ENCODE data around the gene PGP. TPM values are rescaled to one million over a fixed set of nuclear protein-coding genes. Genes with fewer than 3 reads are reported as not detected.

Gene PGP
- total and polyA plus RNA-seq, 3 experiments from 2014 or later: 14.7 to 30.9 (median 27.3) TPM

- H3K36me3 ChIP-seq (ENCODE audit: insufficient read depth, low read length): no peaks in the 10 kb centered on the region
- Mint-ChIP-seq H3K27me3 (no peaks in the 10 kb centered on the region), H3K27ac (peak within 1 kb of the TSS; percentile 71 to 96 (median 80)), H3K4me1 (peaks cover 9 to 32% (median 17%) of the 10 kb centered on the region in 3 donors), H3K4me3 (peak within 1 kb of the TSS; percentile 84 to 94 (median 87)), H3K9me3 (no peaks in the 10 kb centered on the region), H3K36me3 (peaks cover 0 to 12% (median 0%) of the 10 kb centered on the region in 3 donors)
- no peaks in the 10 kb centered on the region for H3K27me3 ChIP-seq (ENCODE audit: insufficient read depth, low read length, poor library complexity, severe bottlenecking)
- CTCF ChIA-PET: no interaction called here
- DNase-seq: peak; percentile 97 to 99 (median 99)
- POLR2A ChIA-PET: interaction anchor here (1.9 kb wide), 1 partner anchor 9 kb away, joined by 12 read pairs; the partner anchor contains the start of gene PGP
- peak within 1 kb of the TSS; percentile 87 for H3K4me3 ChIP-seq (ENCODE audit: low read length)
- peaks cover 11% of the 10 kb centered on the region for H3K4me1 ChIP-seq (ENCODE audit: insufficient read depth, low read length)
- no peaks in the 10 kb centered on the region for H3K9me3 ChIP-seq (ENCODE audit: low read length)
- H3K27ac ChIP-seq (ENCODE audit: low read depth, low read length): peak within 1 kb of the TSS; percentile 82
These were observed 8.7 kb upstream of the PGP start, which contains the start of gene E4F1 for GRCh38 chr16:2223221-2223941. Gene E4F1 (plus strand): TSS chr16:2223591. CDS start chr16:2223614, 23 bp downstream.

GRCh38 chr16:2216330-2216729, 1.7 kb upstream of the PGP start:
- DNase-seq: no peak
- H3K4me3 Mint-ChIP-seq: peak overlapping the region in 6 of 7 donors; percentile 39 to 95 (median 58)
- no peaks in the 10 kb centered on the region for H3K27me3 Mint-ChIP-seq
- peaks cover 16 to 26% (median 17%) of the 10 kb centered on the region in 3 donors for H3K4me1 Mint-ChIP-seq
- ChIA-PET CTCF (no interaction called here), POLR2A (interaction anchor here (0.6 kb wide), 1 partner anchor 33 kb away, joined by 4 read pairs; no protein-coding TSS in a partner anchor)
- peak overlapping the region in 2 of 8 donors; percentile 33 to 38 for H3K27ac Mint-ChIP-seq
- peak overlapping the region; percentile 89 for H3K27ac ChIP-seq (ENCODE audit: low read depth, low read length)
- H3K9me3 ChIP-seq (ENCODE audit: low read length): no peaks in the 10 kb centered on the region
- no peaks in the 10 kb centered on the region for H3K36me3 ChIP-seq (ENCODE audit: insufficient read depth, low read length)
- H3K36me3 Mint-ChIP-seq: peaks cover 0 to 16% (median 0%) of the 10 kb centered on the region in 3 donors
- H3K9me3 Mint-ChIP-seq: no peaks in the 10 kb centered on the region
- peaks cover 15% of the 10 kb centered on the region for H3K4me1 ChIP-seq (ENCODE audit: insufficient read depth, low read length)
- H3K27me3 ChIP-seq (ENCODE audit: insufficient read depth, low read length, poor library complexity, severe bottlenecking): no peaks in the 10 kb centered on the region
- no peak overlapping the region for H3K4me3 ChIP-seq (ENCODE audit: low read length)

- Histone ChIP-seq H3K36me3 (ENCODE audit: insufficient read depth, low read length) (no peaks in the 10 kb centered on the region), H3K4me1 (ENCODE audit: insufficient read depth, low read length) (peaks cover 15% of the 10 kb centered on the region), H3K27me3 (ENCODE audit: insufficient read depth, low read length, poor library complexity, severe bottlenecking) (no peaks in the 10 kb centered on the region), H3K27ac (ENCODE audit: low read depth, low read length) (peak overlapping the region; percentile 51), H3K4me3 (ENCODE audit: low read length) (peak overlapping the region; percentile 49), H3K9me3 (ENCODE audit: low read length) (no peaks in the 10 kb centered on the region)
- H3K27ac Mint-ChIP-seq: peak overlapping the region in 5 of 8 donors; percentile 19 to 95 (median 60)
- H3K36me3 Mint-ChIP-seq: peaks cover 0 to 21% (median 0%) of the 10 kb centered on the region in 3 donors
- ChIA-PET CTCF (interaction anchor here (1.1 to 1.6 kb wide), 2 partner anchors 8 to 73 kb away, joined by 3 read pairs; partner anchors contain the start of gene MLST8), POLR2A (interaction anchor here (0.5 to 2.1 kb wide), 15 partner anchors 8 to 1971 kb away, joined by 3 to 20 read pairs (median 7); partner anchors contain the start of genes DNASE1L2, E4F1, ECI1 and MLST8)
- H3K4me1 Mint-ChIP-seq: peaks cover 16 to 26% (median 17%) of the 10 kb centered on the region in 3 donors
- no peak for DNase-seq
- H3K27me3 Mint-ChIP-seq: no peaks in the 10 kb centered on the region
- no peaks in the 10 kb centered on the region for H3K9me3 Mint-ChIP-seq
- H3K4me3 Mint-ChIP-seq: peak overlapping the region; percentile 70 to 88 (median 74)
These were observed 572 bp downstream of the PGP start for GRCh38 chr16:2213817-2214718.

DNA sequence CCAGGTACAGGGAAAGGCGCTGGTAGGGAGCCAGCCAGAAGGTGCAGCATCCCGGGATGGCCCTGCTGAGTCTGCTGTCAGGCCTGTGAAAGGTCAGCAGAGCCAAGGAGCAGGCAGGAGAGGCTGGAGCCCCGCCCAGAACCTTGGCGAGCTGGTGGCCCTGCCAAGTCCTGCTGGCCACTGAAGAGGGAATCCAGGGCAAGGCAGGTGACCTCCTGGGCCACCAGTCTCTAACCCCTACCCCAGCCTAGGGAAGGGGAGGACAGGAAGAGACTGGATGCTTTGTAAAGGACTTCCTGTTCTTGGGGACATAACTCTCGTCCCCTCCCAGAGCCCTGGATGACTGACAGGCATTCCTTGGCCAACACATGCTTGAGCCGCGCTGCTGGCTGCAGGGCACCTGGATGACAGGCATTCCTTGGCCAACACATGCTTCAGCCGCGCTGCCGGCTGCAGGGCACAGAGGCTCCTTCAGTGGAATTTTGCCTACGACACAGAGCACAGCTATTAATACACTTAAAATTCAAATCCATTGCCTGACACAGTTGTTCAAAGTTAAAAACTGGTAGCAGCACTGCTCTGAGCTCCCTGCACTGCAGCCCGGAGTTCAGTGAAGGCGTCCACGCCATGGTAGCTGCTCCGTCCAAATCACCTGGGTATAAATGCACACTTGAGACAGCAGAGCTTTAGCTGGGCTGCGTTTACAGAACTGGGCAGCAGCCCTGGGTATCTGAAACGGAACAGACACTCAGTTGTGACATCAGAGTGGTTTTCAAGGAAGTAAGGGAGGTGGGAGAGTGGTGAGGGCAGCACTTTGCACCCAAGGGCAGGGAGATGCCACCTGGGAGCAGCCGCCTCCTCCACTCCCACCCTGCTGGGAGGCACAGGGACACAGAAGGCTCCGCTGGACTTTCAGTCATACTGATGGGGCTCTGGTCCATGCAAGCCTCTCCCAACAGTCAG, 2.0 kb downstream of the PGP start:
- POLR2A ChIA-PET: no interaction called here
- CTCF ChIA-PET: interaction anchor here (1.1 to 1.3 kb wide), 2 partner anchors 39 to 56 kb away, joined by 3 read pairs; partner anchors contain the start of gene ECI1
- Histone ChIP-seq H3K4me3 (ENCODE audit: low read length) (peak overlapping the region; percentile 41), H3K27me3 (ENCODE audit: insufficient read depth, low read length, poor library complexity, severe bottlenecking) (no peaks in the 10 kb centered on the region), H3K4me1 (ENCODE audit: insufficient read depth, low read length) (peaks cover 15% of the 10 kb centered on the region), H3K36me3 (ENCODE audit: insufficient read depth, low read length) (no peaks in the 10 kb centered on the region), H3K9me3 (ENCODE audit: low read length) (no peaks in the 10 kb centered on the region), H3K27ac (ENCODE audit: low read depth, low read length) (peak overlapping the region; percentile 48)
- H3K27me3 Mint-ChIP-seq: no peaks in the 10 kb centered on the region
- peak overlapping the region in 1 of 8 donors; percentile 95 for H3K27ac Mint-ChIP-seq
- no peaks in the 10 kb centered on the region for H3K9me3 Mint-ChIP-seq
- peaks cover 18 to 29% (median 20%) of the 10 kb centered on the region in 3 donors for H3K4me1 Mint-ChIP-seq
- peaks cover 0 to 32% (median 2%) of the 10 kb centered on the region in 3 donors for H3K36me3 Mint-ChIP-seq
- no peak for DNase-seq
- peak overlapping the region; percentile 43 to 88 (median 74) for H3K4me3 Mint-ChIP-seq

GRCh38 chr16:2211923-2212347, 2.7 kb downstream of the PGP start:
- Histone ChIP-seq H3K27me3 (ENCODE audit: insufficient read depth, low read length, poor library complexity, severe bottlenecking) (no peaks in the 10 kb centered on the region), H3K27ac (ENCODE audit: low read depth, low read length) (no peak overlapping the region), H3K36me3 (ENCODE audit: insufficient read depth, low read length) (peaks cover 3% of the 10 kb centered on the region), H3K9me3 (ENCODE audit: low read length) (no peaks in the 10 kb centered on the region), H3K4me1 (ENCODE audit: insufficient read depth, low read length) (peaks cover 15% of the 10 kb centered on the region), H3K4me3 (ENCODE audit: low read length) (no peak overlapping the region)
- Mint-ChIP-seq H3K36me3 (peaks cover 0 to 39% (median 4%) of the 10 kb centered on the region in 3 donors), H3K4me1 (peaks cover 20 to 36% (median 25%) of the 10 kb centered on the region in 3 donors), H3K27me3 (no peaks in the 10 kb centered on the region), H3K27ac (peak overlapping the region in 1 of 8 donors; percentile 20), H3K4me3 (peak overlapping the region in 4 of 7 donors; percentile 28 to 66 (median 40)), H3K9me3 (no peaks in the 10 kb centered on the region)
- POLR2A ChIA-PET: no interaction called here
- CTCF ChIA-PET: interaction anchor here (1.3 kb wide), 1 partner anchor 57 kb away, joined by 3 read pairs; no protein-coding TSS in a partner anchor
- no peak for DNase-seq

DNA sequence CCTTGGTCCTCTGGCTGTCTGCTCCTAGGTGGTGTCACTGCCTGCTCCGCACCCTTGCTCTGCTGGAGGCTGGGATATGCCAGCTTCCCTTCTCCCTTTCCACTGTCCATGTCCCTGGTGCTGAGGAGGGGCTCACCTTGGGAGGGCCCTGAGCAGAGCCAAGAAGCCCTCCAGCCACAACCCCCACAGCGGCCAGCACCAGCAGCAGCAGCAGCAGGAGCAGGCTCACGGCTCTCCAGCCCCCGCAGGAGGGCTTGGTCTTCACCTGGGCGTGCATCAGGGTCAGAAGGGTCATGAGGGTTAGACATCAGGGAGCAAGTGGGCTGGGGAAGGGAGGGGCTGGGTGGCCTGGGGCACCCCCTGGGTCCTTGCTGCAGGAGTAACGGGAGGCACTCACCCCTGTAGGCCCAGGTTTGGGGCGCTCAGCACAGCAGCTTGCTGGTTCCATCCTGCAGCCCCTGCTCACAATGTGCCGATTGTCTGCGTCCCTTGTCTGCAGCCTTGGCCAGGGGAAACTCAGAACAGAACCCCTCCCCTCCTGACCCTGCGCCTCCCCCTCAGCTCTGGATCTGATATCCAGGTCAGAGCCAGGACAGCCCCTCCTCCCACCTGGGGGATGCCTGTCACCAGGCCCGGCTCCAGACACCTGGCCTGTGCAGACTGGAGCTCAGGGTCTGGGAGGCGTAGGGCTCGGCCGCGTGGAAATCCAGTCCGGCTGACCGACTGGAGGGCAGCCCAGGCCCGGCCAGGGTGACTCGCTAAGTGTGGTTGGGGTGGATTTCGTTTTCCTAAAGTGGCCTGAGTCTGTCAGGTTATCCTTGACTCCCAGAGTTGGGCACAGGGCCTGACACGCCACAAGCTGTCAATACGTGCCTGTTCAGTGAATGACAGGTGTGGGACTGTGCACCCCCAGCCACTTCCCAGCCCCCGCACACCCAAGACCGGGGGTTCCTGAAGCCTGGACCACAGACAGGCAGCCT, 4.0 kb downstream of the PGP start, which contains the start of gene BRICD5:
Gene BRICD5 (minus strand): TSS at position 478 of the 980 bp plus-strand sequence. CDS start 30 bp downstream, at position 448.
- Mint-ChIP-seq H3K4me1 (peaks cover 23 to 46% (median 33%) of the 10 kb centered on the region in 3 donors), H3K27me3 (no peaks in the 10 kb centered on the region), H3K36me3 (peaks cover 0 to 45% (median 4%) of the 10 kb centered on the region in 3 donors), H3K27ac (peak within 1 kb of the TSS in 2 of 8 donors; percentile 20 to 21), H3K4me3 (no peak within 1 kb of the TSS), H3K9me3 (no peaks in the 10 kb centered on the region)
- ChIA-PET POLR2A (no interaction called here), CTCF (no interaction called here)
- Histone ChIP-seq H3K27me3 (ENCODE audit: insufficient read depth, low read length, poor library complexity, severe bottlenecking) (no peaks in the 10 kb centered on the region), H3K27ac (ENCODE audit: low read depth, low read length) (no peak within 1 kb of the TSS), H3K9me3 (ENCODE audit: low read length) (no peaks in the 10 kb centered on the region), H3K4me3 (ENCODE audit: low read length) (no peak within 1 kb of the TSS), H3K4me1 (ENCODE audit: insufficient read depth, low read length) (peaks cover 26% of the 10 kb centered on the region), H3K36me3 (ENCODE audit: insufficient read depth, low read length) (peaks cover 3% of the 10 kb centered on the region)
- DNase-seq: no peak

All from CD8-positive, alpha-beta memory T cell (primary cell).